ENCODE results near the gene IQGAP3. TPM values are rescaled to one million over a fixed set of nuclear protein-coding genes. Genes with fewer than 3 reads are reported as not detected.

The IQGAP3 gene
- total and polyA plus RNA-seq, 2 of the 4 experiments (the other 2 are of a cell fraction): 12.5 to 13.6 TPM

DNA sequence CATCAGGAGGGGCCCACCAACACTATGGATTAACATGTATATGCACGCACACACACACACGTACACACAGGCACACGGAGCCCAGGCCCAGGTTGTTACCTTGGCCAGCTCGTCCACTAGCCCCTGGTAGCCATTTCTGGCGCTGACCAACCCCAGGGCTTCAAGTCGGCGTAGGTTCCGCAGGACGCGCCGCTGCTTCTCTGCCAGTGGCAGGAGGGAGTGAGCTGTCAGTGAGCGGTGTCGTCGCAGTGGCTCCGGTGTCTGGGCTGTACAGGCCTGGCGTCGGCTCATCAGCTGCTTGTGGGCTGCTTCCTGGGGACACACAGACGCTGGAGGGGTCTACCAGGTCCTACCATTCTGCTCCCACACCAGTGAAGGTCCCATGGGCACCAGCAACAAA is 42.4 kb downstream of the IQGAP3 start:
- no peak overlapping the region for H2AFZ ChIP-seq (replicated peaks; ENCODE audit: low read length, poor library complexity)
- intact Hi-C loops (cut with micrococcal nuclease): no loop called here

More for the DNA sequence above, 42.4 kb downstream of the IQGAP3 start:
- H2BK5ac ChIP-seq (ENCODE audit: low read depth, low read length, poor library complexity, severe bottlenecking): no peak overlapping the region
- H3K79me1 ChIP-seq (ENCODE audit: low read depth in 1 of 2, low read length in 2 of 2): 0 out of 4 replicates have a peak, but pooled peaks cover 0 to 3% of the 10 kb centered on the region in 2 experiments
- no peak overlapping the region for H3K27ac ChIP-seq (ENCODE audit: insufficient read depth, low read length)
- H4K91ac ChIP-seq (ENCODE audit: insufficient read depth, low read depth, low read length): no peak overlapping the region
- no peak overlapping the region for H4K5ac ChIP-seq (ENCODE audit: low read depth, low read length)
- H3K9ac ChIP-seq (ENCODE audit: low read depth, low read length): no peak overlapping the region
- no peaks in the 10 kb centered on the region for H3K9me3 ChIP-seq (ENCODE audit: control insufficient read depth, insufficient read depth, low read length)
- H2BK120ac ChIP-seq (ENCODE audit: low read depth, low read length): no peak overlapping the region
- no peak overlapping the region for H3K4ac ChIP-seq (ENCODE audit: low read depth, low read length)
- H3K4me2 ChIP-seq (ENCODE audit: low read depth, low read length): no peak overlapping the region
- no TSS peak for BruUV-seq (replicated peaks)
- H2AK9ac ChIP-seq (replicated peaks; ENCODE audit: low read depth, low read length, poor library complexity): no peak overlapping the region
- H3K9me1 ChIP-seq (ENCODE audit: insufficient read depth, low read length): 0 out of 2 replicates have a peak, but pooled peaks cover 3% of the 10 kb centered on the region
- H2BK15ac ChIP-seq (ENCODE audit: low read depth, low read length): no peak overlapping the region
- H3K27me3 ChIP-seq (ENCODE audit: control insufficient read depth, insufficient read depth, low read length): no peaks in the 10 kb centered on the region
- in situ Hi-C loops (cut with MboI; ENCODE audit: low sequenced_read_pairs): no loop called here
- ChIA-PET POLR2A (ENCODE audit: unreplicated experiment) (no interaction called here), CTCF (no interaction called here)
- no peak overlapping the region for H4K8ac ChIP-seq (ENCODE audit: low read depth in 2 of 2, low read length in 2 of 2)
- 98% methylated on average over 10 of the region's 18 CpGs; no CpG with 5 or more reads in 1 of the 2 experiments for WGBS, 2 experiments (ENCODE audit: extremely low coverage in 2 of 2, insufficient read length in 1 of 2)
- peaks cover 24% of the 10 kb centered on the region for H3K36me3 ChIP-seq (ENCODE audit: control insufficient read depth, insufficient read depth, low read length)
- no peak overlapping the region for H3K18ac ChIP-seq (ENCODE audit: low read depth, low read length)
- H2BK20ac ChIP-seq (ENCODE audit: low read depth, low read length): no peak overlapping the region
- H4K20me1 ChIP-seq (ENCODE audit: insufficient read depth, low read length): no peaks in the 10 kb centered on the region
- TF ChIP-seq CHD1 (IDR thresholded peaks at IDR 0.05; ENCODE audit: low read depth, low read length) (no peak), MAFK (IDR thresholded peaks at IDR 0.05; ENCODE audit: low read depth, low read length) (no peak), MXI1 (IDR thresholded peaks at IDR 0.05; ENCODE audit: borderline replicate concordance, low read depth, low read length) (no peak), BHLHE40 (IDR thresholded peaks at IDR 0.05; ENCODE audit: low read depth, low read length) (no peak), FOS (IDR thresholded peaks at IDR 0.05; ENCODE audit: low read depth, low read length) (no peak), SMC3 (IDR thresholded peaks at IDR 0.05; ENCODE audit: low read depth, low read length) (no peak)
- TF ChIP-seq, protein P1, sequence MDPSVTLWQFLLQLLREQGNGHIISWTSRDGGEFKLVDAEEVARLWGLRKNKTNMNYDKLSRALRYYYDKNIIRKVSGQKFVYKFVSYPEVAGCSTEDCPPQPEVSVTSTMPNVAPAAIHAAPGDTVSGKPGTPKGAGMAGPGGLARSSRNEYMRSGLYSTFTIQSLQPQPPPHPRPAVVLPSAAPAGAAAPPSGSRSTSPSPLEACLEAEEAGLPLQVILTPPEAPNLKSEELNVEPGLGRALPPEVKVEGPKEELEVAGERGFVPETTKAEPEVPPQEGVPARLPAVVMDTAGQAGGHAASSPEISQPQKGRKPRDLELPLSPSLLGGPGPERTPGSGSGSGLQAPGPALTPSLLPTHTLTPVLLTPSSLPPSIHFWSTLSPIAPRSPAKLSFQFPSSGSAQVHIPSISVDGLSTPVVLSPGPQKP (IDR thresholded peaks at IDR 0.05; ENCODE audit: borderline replicate concordance, low read depth, low read length): no peak
- TF ChIP-seq, protein P2, sequence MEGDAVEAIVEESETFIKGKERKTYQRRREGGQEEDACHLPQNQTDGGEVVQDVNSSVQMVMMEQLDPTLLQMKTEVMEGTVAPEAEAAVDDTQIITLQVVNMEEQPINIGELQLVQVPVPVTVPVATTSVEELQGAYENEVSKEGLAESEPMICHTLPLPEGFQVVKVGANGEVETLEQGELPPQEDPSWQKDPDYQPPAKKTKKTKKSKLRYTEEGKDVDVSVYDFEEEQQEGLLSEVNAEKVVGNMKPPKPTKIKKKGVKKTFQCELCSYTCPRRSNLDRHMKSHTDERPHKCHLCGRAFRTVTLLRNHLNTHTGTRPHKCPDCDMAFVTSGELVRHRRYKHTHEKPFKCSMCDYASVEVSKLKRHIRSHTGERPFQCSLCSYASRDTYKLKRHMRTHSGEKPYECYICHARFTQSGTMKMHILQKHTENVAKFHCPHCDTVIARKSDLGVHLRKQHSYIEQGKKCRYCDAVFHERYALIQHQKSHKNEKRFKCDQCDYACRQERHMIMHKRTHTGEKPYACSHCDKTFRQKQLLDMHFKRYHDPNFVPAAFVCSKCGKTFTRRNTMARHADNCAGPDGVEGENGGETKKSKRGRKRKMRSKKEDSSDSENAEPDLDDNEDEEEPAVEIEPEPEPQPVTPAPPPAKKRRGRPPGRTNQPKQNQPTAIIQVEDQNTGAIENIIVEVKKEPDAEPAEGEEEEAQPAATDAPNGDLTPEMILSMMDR (conservative IDR thresholded peaks at IDR 0.05; ENCODE audit: low read depth, low read length): no peak
- H2AK5ac ChIP-seq (ENCODE audit: low read depth, low read length): no peak overlapping the region
- H3K4me1 ChIP-seq (ENCODE audit: control insufficient read depth, insufficient read depth, low read length): no peaks in the 10 kb centered on the region
- dilution Hi-C loops (cut with HindIII; ENCODE audit: low sequenced_read_pairs, unreplicated experiment): no loop called here
- H3K14ac ChIP-seq (replicated peaks; ENCODE audit: low read depth, low read length): no peak overlapping the region
- ATAC-seq (ENCODE audit: low read depth): no peak
- DNase-seq: no peak
- H3K23ac ChIP-seq (ENCODE audit: low read depth, low read length): no peak overlapping the region
- H3K4me3 ChIP-seq (ENCODE audit: insufficient read depth, low read depth, low read length): no peak overlapping the region
- no peak overlapping the region for H3K56ac ChIP-seq (ENCODE audit: extremely low read depth, insufficient read depth, low read length)
